Left lung (tissue), 10 donors: ENCODE measurements around the gene ANO2. TPM values are rescaled to one million over a fixed set of nuclear protein-coding genes. Genes with fewer than 3 reads are reported as not detected.
A peak's percentile ranks its signal among the peaks of the same experiment; 100 is the strongest.

ENCODE experiments used
- ATAC-seq: fragments of 200-7000 bp; cut with Tn5 transposase; one replicate; pipeline ENCODE4 v1.9.1; 2020; ENCODE audit warnings: moderate library complexity
- DNase-seq, 4 donors: peaks; one replicate each; pipeline ENCODE4 v3.0.0-alpha.2; 2013 to 2020
- H3K27ac ChIP-seq, 2 donors: fragments of 200-600 bp; sonication (generic) in 1 of 2; one replicate each; pipeline versions ENCODE4 v1.5.0 to v1.8.0; 2020 to 2021
- H3K27me3 ChIP-seq, 2 donors: fragments of 200-600 bp; sonication (generic) in 1 of 2; one replicate each; pipeline versions ENCODE4 v1.5.0 to v1.8.0; 2020 to 2021
- H3K36me3 ChIP-seq, 2 donors: fragments of 200-600 bp; sonication (generic) in 1 of 2; one replicate each; pipeline versions ENCODE4 v1.5.0 to v1.8.0; 2020 to 2021
- H3K4me1 ChIP-seq, 2 donors: fragments of 200-600 bp; one replicate each; pipeline ENCODE4 v1.8.0; 2021
- H3K4me3 ChIP-seq, 2 donors: fragments of 200-600 bp; sonication (generic) in 1 of 2; one replicate each; pipeline versions ENCODE4 v1.5.0 to v1.8.0; 2020 to 2021; ENCODE audit warnings: mild to moderate bottlenecking in 1 of 2
- H3K9me3 ChIP-seq, 2 donors: fragments of 200-600 bp; sonication (generic) in 1 of 2; one replicate each; pipeline versions ENCODE4 v1.5.0 to v1.8.0; 2020 to 2021
- CTCF ChIP-seq, 2 donors: fragments of 200-600 bp; sonication (generic) in 1 of 2; IDR thresholded peaks; one replicate each; pipeline versions ENCODE4 v1.5.0 to v1.8.0; 2021; ENCODE audit warnings: antibody characterized with exemption in 2 of 2
- intact Hi-C, 2 donors: fragments of 100-400 bp; cut with DNase I; formaldehyde crosslinking; loops; one replicate each; pipeline versions ENCODE4 v1.11.2 to v1.14.2; 2022
- polyA plus RNA-seq, 6 donors: library from polyadenylated mRNA; unstranded; fragments of 120-200 nt; gene quantifications; one replicate each; pipeline ENCODE4 v1.2.1, GENCODE V29; 2013; ENCODE audit not compliant: insufficient read length in 6 of 6
- total RNA-seq, 2 donors: library from RNA; stranded (reverse); fragmentation: NEBNext Ultra II Directional; extraction: Animal tissue kit (Norgen Biotek cat#: 25700); gene quantifications; one replicate each; pipeline ENCODE4 v1.2.1, GENCODE V29; 2021
- donor health status: DM: no; HTN: yes; CAD: no.
- donor health status: DM: no; HTN: no; CAD: no.

The ANO2 gene
- total and polyA plus RNA-seq, 8 donors = 3.4 to 10.5 (median 6.1) TPM

- Histone ChIP-seq H3K27ac (no peak overlapping the region), H3K36me3 (peaks cover 0 to 12% of the 10 kb centered on the region in 2 donors), H3K4me1 (peaks cover 3 to 9% of the 10 kb centered on the region in 2 donors), H3K27me3 (peaks cover 37 to 72% of the 10 kb centered on the region in 2 donors), H3K9me3 (no peaks in the 10 kb centered on the region), H3K4me3 (no peak overlapping the region)
- TF ChIP-seq CTCF (IDR thresholded peaks at IDR 0.05) = no peak
- ATAC-seq (no peak), DNase-seq (no peak)
- intact Hi-C loops = no loop called here
Measured at GRCh38 chr12:5946388-5946787, 1.3 kb upstream of the ANO2 start.

DNA sequence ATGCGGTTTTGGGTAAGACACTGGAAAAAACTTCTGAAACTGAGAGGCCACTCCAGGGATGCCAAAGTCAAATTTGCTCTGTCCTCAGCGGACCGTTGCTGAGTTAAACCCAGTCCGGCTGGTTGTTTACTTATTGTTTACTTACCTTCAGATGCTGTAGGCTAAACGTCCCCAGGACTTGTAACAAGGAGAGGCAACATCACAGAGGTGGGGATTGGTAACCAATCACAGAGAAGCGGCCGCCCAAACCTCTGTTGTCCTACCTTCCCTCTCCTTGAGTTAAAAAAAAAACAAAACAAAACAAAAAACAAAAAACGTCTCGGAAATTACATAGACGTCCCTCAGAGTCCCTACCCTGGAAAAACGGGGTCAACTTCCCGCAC lies 380 bp downstream of the ANO2 start:
- peaks cover 37 to 72% of the 10 kb centered on the region in 2 donors for H3K27me3 ChIP-seq
- no peak for DNase-seq
- TF ChIP-seq CTCF (IDR thresholded peaks at IDR 0.05) = no peak
- ATAC-seq = no peak
- peak overlapping the region in 1 of 2 donors; percentile 11 for H3K4me3 ChIP-seq
- no peaks in the 10 kb centered on the region for H3K9me3 ChIP-seq
- intact Hi-C loops = no loop called here
- H3K4me1 ChIP-seq = peaks cover 3 to 9% of the 10 kb centered on the region in 2 donors
- H3K36me3 ChIP-seq = peaks cover 0 to 12% of the 10 kb centered on the region in 2 donors
- H3K27ac ChIP-seq = no peak overlapping the region

DNA sequence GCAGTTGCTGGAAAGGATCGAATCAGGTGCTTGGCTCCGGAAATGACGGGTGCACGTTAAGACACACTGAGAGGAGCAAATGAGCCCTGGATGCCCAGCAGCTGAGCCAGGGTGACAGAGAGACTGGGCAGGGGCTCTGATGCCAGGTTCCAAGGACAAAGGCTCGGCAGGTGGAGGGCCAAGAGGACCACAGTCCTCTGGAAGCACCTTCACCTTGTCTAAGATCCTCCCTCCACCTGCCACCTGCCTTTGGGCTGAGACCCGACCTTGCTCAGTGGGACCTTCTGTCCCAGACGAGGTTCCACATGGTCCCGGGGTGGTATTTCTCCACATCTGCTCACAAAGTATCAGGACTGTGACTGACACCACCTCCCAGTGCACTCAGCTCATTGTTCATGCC lies 1.0 kb downstream of the ANO2 start:
- DNase-seq (no peak), ATAC-seq (no peak)
- intact Hi-C loops = no loop called here
- Histone ChIP-seq H3K27me3 (peaks cover 37 to 66% of the 10 kb centered on the region in 2 donors), H3K9me3 (no peaks in the 10 kb centered on the region), H3K4me1 (peaks cover 3 to 9% of the 10 kb centered on the region in 2 donors), H3K27ac (no peak overlapping the region), H3K4me3 (no peak overlapping the region), H3K36me3 (peaks cover 0 to 8% of the 10 kb centered on the region in 2 donors)
- no peak for TF ChIP-seq CTCF (IDR thresholded peaks at IDR 0.05)

GRCh38 chr12:5941907-5942306 lies 3.2 kb downstream of the ANO2 start:
- DNase-seq (no peak), ATAC-seq (no peak)
- H3K4me1 ChIP-seq = peaks cover 3 to 9% of the 10 kb centered on the region in 2 donors
- intact Hi-C loops = no loop called here
- H3K9me3 ChIP-seq = no peaks in the 10 kb centered on the region
- no peak for TF ChIP-seq CTCF (IDR thresholded peaks at IDR 0.05)
- no peak overlapping the region for H3K27ac ChIP-seq
- H3K36me3 ChIP-seq = no peaks in the 10 kb centered on the region
- no peak overlapping the region for H3K4me3 ChIP-seq
- peaks cover 31 to 47% of the 10 kb centered on the region in 2 donors for H3K27me3 ChIP-seq

GRCh38 chr12:5927732-5928516 lies 17.1 kb downstream of the ANO2 start:
- ATAC-seq (no peak), DNase-seq (no peak)
- H3K4me3 ChIP-seq = no peak overlapping the region
- H3K4me1 ChIP-seq = no peaks in the 10 kb centered on the region
- no peak overlapping the region for H3K27ac ChIP-seq
- peaks cover 0 to 13% of the 10 kb centered on the region in 2 donors for H3K27me3 ChIP-seq
- H3K9me3 ChIP-seq = no peaks in the 10 kb centered on the region
- no peak for TF ChIP-seq CTCF (IDR thresholded peaks at IDR 0.05)
- no peaks in the 10 kb centered on the region for H3K36me3 ChIP-seq
- intact Hi-C loops = no loop called here
